Fibroblast of skin of left biceps (primary cell): Measurements from ENCODE around the gene MGLL.

Source experiments
- DNase-seq, 2 experiments: peaks; one replicate each; pipeline ENCODE4 v3.0.0-alpha.2; 2013; ENCODE audit warnings: low read depth in 2 of 2

Gene MGLL

DNA sequence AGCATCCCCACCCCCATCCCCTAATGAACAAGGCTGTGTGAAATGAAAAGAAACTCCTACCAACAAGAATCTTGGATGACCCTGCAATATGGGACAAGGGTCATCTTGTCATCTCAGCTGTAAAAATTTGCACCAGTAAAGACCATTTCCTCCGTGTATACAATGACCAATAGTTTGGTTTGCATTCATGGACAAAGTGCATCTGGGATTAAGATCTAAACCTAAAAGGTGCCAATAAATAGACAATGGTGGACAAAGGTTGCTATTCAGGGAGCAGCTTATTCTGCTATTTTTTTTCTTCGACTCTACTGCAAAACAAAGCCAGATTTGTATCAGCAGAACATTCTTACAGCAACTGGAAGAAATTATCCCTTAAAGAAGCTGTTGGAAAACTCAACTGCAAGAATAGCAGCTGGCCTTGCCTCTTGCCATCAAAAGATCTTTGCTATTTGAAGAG lies 8.0 kb downstream of the MGLL start:
- DNase-seq: no peak

DNA sequence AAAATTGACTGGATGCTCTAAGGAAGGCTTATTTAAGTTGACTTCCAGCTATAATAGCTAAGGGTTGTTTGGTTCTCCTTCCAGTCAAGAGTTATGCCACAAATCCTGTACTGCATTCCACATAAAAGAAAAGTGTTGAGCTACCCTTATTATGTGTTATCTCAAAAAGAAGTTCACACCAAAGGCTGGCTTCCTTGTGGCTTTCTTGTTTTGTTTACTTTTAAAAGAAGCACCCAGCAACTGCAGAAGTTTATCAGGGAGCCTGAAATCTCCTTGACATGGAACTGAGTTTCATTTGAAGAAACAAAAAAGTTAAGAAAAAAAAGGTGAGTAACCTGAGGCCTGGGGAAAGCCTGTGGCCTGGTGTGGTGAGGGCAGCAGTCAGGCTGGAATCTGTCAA lies 10.2 kb downstream of the MGLL start:
- no peak for DNase-seq

DNA sequence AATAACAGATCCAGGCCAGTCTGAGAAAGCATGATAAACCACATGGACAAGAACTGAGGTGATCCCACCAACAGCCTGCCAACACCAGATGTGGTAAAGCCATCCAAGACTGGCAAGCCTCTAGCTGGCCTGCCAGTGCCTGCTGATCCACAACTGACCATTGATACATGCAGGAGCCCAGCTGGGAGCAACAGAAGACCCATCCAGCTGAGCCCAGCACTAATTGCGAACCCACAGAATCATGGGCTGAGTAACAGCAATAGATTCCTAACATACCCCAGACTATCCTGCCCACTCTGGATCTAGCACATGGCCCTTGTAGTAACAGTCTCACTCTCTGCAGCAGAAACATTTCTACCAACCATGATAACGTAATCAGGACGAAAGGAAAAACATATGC lies 10.6 kb downstream of the MGLL start:
- no peak for DNase-seq

DNA sequence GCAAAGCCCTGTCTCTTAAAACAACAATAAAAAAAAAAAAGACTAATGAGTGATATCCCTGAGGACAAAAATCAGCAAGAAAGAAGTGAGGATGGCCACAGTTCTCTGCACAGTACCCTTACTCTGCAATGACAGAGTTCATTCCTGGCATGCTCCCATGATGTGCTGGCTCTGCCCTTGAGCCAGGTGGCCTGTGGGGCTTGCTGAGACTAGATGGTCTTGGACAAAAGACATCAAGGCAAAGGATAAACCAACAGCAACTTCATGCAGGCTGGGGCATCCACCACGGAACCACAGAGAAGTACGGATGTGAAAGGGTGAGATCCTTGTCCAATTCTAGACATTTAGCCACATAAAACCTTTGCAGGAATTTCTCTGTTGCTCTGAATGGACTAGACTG lies 12.7 kb downstream of the MGLL start:
- no peak for DNase-seq

DNA sequence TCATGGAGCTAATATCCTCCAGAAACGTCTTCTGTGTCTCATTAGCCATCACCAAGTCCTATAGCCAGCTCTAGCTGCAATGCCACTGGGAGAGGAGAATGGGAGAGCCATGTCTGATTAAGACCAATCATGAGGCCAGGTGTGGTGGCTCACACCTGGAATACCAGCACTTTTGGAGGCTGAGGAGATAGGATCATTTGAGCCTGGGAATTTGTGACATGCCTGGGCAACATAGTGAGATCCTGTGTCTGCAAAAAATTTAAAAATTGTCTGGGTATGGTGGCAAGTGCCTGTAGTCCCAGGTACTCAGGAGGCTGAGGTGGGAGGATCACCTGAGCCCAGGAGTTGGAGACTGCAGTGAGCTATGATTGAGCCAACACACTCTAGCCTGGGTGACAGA lies 13.1 kb downstream of the MGLL start:
- DNase-seq: no peak

DNA sequence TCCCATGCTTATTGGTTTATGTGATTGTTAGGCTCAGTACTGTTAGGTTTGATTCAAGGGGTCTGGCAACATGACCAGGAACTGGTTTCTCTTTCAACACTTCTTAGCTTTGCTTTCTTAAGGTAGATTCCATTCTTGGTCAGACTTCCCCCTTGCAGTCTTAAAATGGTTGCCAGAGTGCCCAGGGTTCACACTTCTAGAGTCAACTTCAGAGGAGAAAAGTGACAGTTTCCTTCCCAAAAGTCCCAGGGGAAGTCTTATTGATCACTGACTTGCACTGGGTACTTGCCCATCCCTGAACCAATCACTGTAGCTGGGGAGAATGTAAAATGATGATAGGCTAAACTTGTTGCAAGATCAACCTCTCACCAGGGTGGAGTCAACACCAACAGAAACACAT lies 14.1 kb downstream of the MGLL start:
- DNase-seq: no peak

DNA sequence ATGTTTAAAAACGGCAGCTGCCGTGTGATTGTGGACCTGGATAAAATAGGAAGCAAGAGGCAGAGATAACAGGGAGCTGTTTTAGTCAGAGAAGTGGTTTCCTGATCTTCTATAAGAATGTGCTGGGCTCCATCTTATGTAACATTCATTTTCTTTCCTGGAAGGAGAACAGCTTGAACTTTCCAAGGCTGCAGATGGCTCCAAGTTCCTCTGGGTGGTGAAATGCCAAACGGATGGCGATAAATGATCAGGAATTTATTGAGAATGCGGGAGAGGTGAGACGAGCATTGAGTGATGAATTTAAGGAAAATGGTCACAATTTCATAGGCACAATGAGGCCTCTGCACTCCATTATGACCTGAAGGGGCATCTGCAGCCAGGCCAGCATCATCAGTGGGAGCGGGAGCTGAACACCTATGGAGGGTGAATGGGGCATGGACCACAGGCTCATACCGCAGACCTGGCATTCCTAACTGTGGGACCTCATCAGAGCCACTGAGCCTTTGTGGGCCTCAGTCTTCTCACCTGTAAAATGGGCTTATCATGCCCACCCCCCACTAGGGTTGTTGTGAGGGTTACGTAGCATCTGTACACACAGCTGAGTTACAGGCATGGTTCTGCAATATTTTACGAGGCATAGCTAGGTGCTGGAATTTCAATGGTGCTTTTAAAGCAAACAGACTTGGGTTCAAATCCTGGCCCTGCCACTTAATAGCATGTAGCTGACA lies 17.1 kb downstream of the MGLL start:
- no peak for DNase-seq

DNA sequence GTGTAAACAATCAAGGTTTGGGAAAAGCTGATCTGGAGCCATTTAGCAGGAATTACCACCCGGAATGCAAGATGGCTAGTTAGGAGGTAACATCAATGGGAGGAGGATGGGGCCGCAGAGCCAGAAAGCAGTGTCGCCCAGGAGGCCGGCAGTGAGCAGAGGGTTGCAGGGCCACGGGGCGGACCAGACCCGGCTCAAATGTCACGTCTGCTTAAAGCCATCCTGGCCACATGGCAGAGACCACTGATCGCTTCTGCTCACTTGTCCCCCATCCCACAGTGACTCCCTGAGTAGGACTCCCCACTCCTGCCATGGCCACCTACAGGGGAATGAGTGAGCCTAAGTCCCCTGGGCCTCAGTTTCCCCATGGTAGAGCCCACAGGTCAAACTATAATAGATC lies 18.2 kb downstream of the MGLL start:
- DNase-seq: no peak

DNA sequence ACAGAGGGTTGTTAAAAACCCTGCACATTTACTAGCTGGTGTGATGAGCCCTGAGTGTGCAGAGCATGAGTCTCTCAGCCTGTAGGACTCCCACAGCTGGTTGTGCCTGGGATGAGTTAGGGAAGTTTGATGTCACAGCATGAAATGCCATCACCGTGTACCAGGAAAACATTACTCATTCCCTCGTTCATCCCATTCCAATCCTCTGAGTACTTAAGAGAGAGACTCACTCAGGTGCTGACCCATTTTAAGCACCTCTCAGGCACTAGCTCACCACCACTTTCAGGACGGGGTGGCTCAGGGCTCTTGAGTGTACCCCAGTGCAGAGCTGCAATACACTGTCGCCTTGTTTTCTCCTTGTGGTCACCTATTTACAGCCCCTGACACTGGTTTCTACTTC lies 18.7 kb downstream of the MGLL start:
- peak; percentile 69 to 71 for DNase-seq

DNA sequence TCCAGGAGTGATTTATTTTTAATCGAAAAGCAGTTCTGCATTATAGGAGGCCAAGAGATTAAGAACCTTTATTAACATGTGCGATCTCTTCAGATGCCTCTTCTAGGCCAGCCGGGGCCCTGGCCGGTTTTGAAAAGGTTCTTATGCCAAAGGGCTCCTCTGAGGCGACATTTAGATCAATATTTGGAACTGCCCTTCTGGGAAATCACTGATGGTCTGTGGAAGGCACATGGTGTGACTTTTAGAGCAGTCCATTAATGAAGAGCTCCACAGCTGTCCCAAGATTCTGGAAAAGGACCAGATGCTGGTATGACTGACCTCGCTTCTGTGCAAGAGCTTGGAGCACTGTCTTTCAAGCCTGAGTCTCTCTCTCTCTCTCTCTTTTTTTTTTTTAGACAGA lies 19.7 kb downstream of the MGLL start:
- DNase-seq: no peak

DNA sequence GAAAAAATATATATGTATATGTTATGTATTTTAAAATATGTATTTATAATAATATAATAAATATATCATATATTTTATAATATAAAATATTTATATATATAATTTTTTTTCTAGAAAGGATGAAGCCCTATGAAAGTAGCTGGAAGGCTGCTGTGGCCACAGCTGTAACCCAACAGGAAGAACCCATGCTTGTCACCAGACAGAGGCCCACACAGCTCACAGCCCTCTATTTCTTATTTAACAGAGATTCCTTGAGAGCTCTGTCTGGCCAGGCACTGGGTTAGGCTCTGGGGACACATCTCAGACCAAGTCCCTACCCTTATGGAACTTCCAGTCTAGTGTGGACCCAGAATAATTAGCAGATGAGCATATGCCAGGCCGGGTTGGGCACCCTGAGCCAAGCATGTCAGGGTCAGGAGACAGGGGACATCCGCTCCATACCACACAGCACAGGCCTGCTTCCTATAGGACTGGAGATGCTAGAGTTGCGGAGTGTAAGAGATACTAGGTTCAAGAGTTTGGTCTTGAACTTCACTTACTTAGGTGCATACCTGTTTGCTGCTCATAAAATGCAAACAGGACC lies 20.5 kb downstream of the MGLL start:
- DNase-seq: no peak

DNA sequence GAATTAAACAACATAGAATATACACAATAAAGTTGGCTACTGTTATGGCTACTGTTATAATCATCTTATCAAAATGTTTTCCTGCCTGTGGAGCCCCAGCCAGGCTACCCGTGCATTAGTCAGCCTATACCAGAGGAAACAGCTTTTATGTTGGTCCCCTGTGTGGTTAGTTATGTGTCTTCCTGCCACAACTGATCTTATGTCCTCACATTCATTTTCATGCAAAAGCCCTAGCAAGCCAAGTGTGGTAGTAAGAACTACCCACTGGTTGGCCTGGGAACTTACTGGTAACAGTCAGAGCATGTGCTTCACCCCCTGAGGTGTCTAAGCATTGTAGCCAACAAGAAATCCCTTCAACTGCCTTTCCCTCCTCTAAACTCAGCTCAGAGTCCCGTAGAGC lies 21.8 kb downstream of the MGLL start:
- no peak for DNase-seq

DNA sequence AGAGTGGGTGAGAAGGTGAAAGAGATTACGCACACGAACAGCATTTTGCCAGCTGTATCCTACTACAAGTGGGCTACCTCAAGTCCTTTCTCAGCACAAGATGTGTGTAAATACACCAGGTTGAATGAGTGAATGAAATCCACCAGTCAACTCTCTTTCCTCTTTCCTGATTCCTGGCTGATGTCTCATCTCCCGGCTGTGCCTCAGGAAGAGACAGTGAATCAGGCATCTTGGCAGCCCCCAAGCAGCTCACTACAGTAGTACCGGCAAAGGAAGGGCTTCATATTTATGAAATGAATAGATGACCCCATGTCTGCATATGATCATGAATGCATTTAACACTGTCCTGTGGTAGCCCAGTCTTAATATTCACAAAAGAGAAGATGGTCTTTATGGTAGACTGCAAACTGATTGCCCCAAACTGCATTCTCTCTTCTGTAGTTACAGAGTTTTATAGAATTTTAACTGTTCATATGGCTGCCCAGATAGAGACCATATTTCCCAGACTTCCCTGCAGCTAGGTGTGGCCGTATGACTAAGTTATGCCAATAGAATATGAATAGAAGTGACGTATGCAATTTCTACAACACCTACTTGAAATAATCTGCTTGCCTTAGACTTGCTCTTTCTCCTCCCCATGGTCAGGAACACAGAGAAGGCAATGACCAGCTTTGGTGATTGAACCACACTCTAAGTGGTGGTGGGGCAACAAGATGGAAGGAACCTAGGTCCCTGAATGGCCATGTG lies 22.7 kb downstream of the MGLL start:
- peak; percentile 83 to 84 for DNase-seq

DNA sequence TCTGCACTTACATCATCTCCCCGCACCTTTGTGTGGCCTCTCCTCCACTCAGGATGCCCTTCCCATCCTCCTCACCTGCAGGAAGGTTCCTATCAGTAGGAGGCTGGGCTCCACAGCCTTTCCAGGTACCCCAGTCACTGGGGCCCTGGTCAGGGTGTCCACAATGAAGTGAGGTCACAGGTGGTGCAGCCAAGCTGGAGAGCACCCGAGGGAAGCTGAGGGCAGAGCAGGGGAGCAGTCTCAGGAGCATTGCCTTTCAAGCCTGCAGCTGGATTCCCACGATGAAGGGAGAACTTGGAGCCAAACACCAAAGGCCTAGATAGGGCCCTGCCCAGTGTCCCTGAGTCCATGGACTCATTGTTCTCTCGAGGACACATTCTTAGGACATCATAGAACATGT lies 23.6 kb downstream of the MGLL start:
- DNase-seq: no peak

DNA sequence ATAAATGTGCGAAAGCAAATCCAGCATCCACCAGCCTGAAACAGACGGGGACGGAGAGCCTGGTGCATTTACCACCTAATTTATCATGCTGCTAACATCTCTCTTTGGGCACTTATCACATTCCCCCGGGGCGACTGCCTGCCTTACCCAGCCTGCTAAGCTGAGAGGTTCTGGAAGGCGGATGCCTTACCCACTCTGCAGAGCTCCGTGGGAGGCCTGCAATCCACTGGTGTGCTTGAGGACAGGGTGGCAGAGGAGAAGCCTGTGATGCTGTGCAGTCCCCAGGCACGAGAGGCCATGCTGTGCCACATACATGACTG lies 25.5 kb downstream of the MGLL start:
- DNase-seq: no peak

DNA sequence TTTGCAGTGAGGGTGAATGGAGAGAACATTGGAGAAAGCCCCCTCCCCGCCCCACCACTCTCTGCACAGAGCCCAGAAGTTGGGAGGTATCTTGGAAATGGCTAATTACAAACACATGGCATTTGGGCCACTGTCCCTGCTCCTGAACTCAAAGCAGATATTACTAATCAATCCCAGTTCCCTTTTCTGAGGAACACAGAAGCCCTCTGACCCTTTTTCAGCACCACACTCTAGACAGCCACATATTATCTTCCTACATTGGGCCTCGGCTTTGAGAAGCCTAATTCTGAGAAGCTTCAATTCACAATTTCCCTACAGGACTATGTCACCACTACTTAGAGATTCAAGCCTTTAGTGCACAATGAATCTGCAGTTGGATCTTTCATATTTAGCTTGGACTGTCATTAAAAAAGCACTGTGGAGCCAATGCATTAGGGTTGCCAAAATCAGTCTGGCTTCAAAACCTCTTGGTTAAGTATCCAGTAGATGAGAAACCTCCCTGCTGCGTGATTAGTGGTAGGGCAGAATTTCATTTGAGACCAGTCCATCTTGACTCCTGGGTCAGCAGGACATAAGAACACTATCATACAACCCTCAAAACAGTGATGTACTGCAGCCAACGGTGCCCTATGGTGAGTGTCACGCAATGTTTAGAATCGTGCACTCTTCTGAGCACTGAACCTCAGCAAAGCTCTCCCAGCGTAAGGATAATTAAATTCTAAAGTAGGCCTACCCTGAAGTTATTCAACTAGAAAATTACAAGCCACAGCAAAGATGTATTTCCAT lies 26.1 kb downstream of the MGLL start:
- DNase-seq: no peak

DNA sequence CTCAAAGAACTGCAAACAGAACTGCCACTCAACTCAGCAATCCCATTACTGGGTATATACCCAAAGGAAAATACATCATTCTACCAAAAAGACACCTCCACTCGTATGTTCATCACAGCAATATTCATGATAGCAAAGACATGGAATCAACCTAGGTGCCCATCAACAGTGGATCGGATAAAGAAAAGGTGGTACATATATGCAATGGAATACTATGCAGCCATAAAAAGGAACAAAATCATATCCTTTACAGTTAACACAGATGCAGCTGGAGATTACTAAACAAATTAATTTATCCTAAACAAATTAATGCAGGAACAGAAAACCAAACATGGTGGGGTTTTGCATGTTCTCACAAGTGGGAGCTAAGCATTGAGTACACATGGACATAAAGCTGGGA lies 27.3 kb downstream of the MGLL start:
- no peak for DNase-seq

DNA sequence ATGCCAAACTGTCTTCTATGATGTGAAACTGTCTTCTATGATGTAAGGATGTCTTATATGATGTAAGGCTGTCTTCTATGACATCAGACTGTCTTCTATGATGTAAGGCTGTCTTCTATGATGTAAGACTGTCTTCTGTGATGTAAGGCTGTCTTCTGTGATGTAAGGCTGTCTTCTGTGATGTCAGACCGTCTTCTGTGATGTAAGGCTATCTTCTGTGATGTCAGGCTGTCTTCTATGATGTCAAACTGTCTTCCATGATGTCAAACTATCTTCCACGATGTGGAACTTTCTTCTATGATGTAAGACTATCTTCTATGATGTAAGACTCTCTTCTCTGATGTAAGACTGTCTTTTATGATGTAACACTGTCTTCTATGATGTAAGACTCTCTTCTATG lies 27.9 kb downstream of the MGLL start:
- no peak for DNase-seq

DNA sequence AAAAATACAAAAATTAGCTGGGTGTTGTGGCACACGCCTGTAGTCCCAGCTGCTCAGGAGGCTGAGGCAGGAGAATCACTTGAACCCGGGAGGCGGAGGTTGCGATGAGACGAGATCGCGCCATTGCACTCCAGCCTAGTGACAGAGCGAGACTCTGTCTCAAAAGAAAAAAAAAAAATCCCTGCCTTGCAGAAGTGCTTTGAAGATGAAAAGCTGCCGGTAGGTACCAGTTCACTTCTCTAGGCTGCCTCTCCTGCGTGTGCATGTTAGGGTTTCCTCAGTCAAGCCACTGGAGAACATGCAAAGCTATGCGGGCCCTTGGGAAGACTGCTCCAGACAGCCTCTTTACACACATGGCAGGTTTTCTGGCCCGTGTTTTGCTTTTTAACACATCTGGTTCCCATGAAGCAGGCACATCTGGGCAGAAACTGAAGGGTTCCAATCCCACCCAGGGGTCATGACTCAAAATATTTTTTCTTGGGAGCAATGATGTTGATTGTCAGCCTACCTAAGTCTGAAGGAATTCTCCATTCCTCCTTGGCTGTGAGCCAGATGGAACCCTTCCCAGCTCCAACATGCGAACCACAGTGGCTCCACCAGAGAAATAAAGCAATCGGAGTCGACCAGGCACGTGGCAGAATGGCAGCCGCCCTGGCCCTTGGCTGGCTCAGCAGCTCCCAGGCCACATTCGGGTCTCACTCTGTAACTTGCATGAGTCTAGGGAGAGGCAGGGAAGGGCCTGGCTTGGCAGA lies 29.6 kb downstream of the MGLL start:
- DNase-seq: peak; percentile 98 to 99

DNA sequence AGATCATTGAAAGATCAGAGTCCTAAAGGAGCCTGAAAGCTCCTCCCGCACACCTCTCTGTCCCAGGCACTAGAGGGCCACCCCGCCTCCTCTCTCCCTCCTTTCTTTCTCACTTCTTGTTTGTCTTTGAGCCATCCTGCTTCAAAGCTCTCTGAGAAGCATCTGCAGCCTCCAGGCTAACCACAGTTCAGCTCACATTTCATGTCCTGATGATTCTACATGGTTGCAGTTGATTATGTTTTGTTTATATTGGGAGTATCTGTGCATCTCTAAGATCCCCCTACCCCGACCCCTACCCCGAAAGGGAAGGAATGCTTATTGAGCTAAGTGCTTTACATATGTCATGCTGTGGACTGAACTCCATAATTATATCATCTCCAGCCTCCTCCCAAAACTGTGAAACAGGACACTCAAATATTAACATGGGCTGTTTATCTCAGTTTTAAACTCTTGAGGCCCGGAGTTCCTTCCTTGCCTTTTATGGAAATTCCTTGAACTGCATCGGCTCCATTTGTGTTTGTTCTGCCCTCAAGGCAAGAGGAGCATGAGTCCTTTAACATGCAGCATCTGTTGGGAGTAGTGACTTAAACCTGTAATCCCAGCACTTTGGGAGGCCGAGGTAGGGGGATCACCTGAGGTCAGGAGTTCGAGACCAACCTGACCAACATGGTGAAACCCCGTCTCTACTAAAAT lies 30.9 kb downstream of the MGLL start:
- DNase-seq: peak; percentile 64 to 68

DNA sequence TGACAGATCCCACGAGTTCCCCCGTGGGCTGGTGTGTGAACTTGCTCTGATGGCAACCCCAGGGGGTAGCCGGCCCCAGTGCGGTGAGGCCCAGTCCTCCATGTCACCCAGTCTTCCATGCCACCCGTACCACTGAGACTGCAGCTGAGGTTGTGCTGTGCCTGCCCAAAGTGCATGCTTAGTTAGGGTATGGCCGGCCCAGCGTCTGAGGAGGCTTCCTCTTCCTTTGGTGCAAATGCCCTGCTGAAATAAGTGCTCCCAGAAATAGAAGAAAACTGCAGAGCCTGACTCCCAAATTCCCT lies 31.5 kb downstream of the MGLL start:
- no peak for DNase-seq
